ENCODE results near the gene GALNT1. TPM values are rescaled to one million over a fixed set of nuclear protein-coding genes. Genes with fewer than 3 reads are reported as not detected.

The GALNT1 gene
- total RNA-seq, 1 experiment from 2014 or later: 68.8 TPM

DNA sequence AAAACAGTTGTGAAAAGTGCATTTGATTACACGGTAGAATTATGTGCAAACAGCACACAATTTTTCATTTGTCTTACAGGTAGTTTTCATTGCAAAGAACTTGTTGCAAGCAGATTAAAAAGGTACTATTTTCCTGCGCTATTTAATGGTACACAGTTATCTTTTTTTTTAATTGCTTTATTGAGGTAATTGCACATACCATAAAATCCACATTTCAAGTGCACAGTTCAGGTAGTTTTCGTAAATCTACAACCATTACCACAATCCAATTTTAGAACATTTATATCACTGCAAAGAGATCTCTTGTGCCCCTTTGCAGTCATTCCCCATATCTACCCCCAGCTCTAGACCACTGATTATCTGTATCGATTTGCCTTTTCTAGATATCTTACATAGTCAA is 2.6 kb upstream of the GALNT1 start:
- no peak for DNase-seq (ENCODE audit: low read depth, low spot score)
- in situ Hi-C loops (cut with HindIII; ENCODE audit: low pct_unique_long_range_greater_than_20kb, low sequenced_read_pairs): no loop called here

DNA sequence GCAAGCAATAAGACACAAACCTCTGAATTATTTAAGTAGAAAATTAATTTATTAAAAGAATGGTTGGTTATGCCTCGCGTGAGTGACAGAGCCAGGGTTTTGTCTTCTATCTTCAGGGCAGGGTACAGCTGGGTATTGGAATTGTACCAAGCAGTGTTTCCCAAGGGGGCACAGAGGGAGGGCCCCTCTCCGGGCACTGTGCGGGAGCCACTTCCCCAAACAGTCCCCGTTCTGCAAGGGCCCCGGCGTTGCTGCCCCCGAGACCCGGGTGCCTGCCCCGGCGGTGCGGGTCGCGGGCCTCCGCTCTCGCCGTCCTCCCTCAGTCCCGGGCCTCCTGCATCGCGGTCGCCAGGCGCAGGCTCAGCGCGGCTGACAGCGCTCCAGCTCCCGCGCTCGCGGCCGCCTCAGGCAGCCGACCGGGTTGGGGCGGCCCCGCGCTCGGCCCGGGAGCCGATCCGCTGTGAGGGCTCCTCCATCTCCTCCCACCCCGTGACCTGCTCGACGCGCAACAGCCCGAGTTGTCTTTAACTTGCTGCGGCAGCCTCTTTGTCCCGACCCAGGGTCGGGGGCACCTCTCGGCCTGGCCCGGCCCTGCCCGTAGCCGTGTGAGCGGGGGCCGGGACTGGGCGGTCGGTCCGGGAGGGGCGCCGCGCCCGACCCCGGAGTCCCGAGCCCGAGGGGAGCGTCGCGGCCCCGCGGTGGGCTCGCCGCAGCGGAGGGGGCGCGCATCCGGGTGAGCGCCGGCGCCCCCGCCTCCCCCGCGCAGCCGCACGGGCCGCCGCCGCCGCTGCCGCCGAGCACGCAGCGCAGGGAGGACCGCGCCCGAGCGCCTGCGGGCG is 620 bp upstream of the GALNT1 start:
- DNase-seq (ENCODE audit: low read depth, low spot score): peak; percentile 54
- in situ Hi-C loops (cut with HindIII; ENCODE audit: low pct_unique_long_range_greater_than_20kb, low sequenced_read_pairs): no loop called here

DNA sequence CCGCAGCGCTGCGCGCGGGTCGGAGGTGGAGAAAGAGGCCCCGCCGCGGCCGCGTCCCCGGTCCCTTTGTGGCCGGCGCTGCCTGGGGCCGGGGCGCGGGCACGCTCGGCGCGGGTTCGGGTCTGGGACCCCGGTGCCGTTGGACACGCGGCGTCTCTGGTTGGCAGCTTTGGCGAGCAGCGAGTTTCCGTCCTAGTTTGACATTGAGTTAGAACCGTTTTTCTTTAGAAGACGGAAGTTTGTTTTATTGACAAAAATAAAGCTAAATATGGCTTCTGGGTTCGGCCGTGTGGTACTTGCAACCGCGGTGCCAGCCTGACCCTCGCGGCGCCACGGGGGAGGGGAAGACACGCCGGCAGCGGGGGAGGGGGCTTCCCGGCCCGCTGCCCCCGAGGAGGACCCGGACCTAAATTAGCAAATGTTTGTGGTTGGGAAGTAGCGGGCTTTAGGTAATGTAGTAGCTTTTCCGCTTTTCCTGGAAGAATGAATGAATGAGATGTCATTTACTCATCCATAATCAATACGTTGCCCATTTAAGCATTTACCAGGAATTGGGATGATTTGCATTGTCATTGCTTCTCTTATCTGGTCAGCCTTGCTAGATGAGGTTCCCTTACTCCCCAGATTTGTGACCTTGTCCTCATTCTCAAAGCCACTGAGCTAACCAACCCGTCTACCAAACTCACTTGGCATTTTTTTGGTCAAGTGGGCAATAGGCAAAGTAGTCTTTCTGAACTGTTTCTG is 530 bp downstream of the GALNT1 start:
- in situ Hi-C loops (cut with HindIII; ENCODE audit: low pct_unique_long_range_greater_than_20kb, low sequenced_read_pairs): no loop called here
- DNase-seq (ENCODE audit: low read depth, low spot score): no peak

DNA sequence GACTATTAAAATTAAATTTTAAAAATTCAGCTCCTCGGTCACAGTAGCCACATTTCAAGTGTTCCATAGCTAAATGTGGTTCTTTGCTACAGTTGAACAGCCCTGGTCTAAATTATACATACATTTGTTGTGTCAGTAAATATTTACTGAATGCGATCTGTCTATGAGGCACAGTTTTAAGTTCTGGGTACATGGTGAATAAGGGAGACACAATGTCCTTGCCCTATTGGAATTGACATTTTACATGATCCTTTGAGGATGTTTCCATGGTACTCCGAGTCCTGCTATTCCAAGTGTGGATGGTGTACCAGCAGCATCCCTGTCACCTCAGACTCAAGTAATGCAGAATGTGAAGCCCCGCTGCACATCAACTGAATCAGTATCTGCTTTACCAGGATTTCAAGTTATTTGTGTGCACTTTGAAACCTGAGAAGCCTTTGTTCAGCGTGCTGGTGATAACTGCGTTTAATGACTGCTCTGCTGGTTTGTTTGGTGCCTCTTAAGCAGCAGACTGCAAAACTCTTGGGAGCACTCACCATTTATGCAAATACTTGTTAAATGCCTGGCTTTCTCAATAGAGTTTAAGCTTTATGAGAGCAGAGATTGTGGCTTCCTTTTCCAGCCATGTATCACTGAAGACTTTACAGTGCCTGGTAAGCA is 1.5 kb downstream of the GALNT1 start:
- DNase-seq (ENCODE audit: low read depth, low spot score): no peak
- in situ Hi-C loops (cut with HindIII; ENCODE audit: low pct_unique_long_range_greater_than_20kb, low sequenced_read_pairs): no loop called here

DNA sequence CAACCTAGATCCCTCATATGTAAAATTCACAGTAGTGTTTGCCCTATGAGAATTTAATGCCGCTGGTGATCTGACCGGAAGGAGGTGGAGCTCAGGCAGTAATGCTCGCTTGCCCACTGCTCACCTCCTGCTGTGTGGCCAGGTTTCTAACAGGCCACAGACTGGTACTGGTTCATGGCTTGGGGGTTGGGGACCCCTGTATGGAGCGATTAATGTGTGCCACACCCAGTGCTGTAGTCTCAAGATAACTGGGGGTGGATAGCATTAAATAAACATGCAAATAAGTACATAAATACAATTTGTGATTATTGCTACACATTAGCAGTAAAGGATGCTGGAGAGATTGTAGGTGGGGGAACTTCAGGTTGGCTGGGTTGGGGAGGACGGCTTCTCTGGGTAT is 3.2 kb downstream of the GALNT1 start:
- no peak for DNase-seq (ENCODE audit: low read depth, low spot score)
- in situ Hi-C loops (cut with HindIII; ENCODE audit: low pct_unique_long_range_greater_than_20kb, low sequenced_read_pairs): no loop called here

DNA sequence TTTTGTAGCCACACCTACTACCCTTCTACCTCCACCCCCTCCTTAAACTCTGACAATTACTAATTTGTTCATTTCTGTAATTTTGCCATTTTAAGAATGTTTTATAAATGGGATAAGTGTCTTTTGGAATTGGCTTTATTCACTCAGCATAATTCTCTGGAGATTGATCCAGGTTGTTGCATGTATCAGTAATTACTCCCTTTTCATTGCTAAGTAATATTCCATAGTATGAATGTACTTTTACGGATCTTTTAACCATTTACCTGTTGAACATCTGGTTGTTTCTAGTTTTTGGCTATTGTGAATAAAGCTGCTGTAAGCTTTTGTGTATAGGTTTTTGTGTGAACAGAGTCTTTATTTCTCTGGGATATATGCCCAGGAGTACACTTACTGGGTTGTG is 4.1 kb downstream of the GALNT1 start:
- DNase-seq (ENCODE audit: low read depth, low spot score): no peak
- in situ Hi-C loops (cut with HindIII; ENCODE audit: low pct_unique_long_range_greater_than_20kb, low sequenced_read_pairs): no loop called here

DNA sequence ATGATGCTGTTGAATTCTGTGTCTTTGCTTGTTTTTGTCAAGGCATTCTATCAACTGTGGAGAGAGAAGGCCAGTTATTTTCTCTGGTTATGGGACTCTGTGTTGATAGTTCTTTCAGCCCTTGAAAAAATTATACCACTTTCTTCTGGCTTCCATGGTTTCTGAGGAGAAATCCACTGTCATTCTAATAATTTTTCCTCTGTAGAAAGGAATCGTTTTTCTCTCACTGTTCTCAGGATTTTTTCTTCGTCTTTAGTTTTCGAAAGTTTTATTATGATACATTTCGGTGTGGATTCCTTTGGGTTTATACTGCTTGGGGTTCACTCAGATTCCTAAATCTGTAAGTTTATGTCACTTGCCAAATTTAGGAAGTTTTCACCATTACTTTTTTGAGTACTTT is 6.6 kb downstream of the GALNT1 start:
- in situ Hi-C loops (cut with HindIII; ENCODE audit: low pct_unique_long_range_greater_than_20kb, low sequenced_read_pairs): no loop called here
- DNase-seq (ENCODE audit: low read depth, low spot score): no peak

DNA sequence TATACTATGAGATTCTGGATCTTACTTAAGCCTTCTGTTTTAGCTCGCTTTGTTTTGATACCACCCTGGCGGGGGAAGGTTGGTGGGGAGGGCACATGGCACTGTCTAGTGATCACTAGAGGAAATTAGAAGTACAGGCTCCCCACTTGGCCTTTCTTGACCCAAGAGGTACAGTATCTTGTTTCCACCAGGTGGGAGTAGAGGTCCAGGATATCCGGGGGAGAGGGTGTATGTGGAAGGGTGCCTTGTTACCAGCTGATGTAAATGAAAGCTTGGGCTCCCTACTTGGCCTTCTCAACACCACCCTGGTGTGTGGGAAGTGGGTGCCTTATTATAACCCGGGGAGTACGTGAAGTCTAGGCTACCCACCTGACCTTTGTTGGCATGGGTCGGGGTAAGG is 7.5 kb downstream of the GALNT1 start:
- in situ Hi-C loops (cut with HindIII; ENCODE audit: low pct_unique_long_range_greater_than_20kb, low sequenced_read_pairs): no loop called here
- DNase-seq (ENCODE audit: low read depth, low spot score): no peak

DNA sequence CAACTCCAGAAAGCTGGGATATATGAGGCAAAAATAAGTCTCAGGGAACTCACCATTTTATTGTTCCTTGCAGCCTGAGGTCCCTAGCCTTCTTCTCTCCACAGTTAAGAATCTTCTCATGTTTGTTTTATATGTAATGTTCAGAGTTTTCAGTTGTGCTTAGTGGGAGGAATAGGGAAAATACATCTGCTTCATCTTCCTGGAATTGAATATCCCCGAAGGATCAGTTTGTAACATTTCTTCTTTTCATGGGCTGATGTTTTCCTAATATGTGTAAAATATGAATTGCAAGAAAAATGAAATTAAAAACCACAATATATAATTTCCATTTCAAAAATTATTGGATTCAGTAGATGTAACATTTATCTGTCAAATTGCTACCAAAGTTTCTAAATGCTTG is 8.0 kb downstream of the GALNT1 start:
- DNase-seq (ENCODE audit: low read depth, low spot score): no peak
- in situ Hi-C loops (cut with HindIII; ENCODE audit: low pct_unique_long_range_greater_than_20kb, low sequenced_read_pairs): no loop called here

DNA sequence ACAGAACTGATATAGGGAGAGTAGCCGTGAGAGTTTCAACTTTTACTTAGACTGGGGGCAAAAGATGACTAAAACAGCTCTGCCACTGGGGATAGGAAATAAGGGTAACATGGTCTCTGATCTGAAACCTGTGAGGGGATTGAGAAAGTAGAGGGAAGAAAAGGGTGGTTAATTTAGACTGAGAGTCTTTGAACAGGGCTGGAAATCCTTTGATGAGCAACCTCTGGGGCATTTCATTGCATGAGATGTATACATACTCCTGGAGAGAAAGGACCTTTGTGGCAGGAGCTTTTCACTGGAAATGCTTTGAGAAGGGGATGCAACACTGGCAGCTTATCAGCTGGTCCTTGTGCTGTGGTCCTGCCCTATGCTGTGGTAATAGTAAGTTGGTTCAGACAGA is 9.4 kb downstream of the GALNT1 start:
- DNase-seq (ENCODE audit: low read depth, low spot score): peak; percentile 36
- in situ Hi-C loops (cut with HindIII; ENCODE audit: low pct_unique_long_range_greater_than_20kb, low sequenced_read_pairs): no loop called here

DNA sequence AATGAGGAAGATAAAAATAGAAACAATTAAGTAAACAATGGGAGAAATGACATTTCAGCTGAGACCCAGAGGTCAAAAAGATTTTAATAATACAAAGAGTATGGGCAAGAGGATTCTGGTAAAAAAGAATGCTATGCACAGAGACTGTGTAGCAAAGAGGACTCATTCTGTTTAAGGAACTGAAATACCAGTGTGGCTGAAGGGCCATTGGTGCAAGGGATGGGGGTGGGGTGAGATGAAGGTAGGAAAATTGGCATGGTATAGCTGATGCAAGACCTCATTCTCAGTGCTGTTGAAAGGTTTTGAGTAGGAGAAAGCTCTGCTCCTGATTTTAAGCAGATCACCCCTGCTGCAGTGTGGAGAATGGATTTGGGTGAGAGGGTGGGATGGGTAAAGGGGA is 10.8 kb downstream of the GALNT1 start:
- in situ Hi-C loops (cut with HindIII; ENCODE audit: low pct_unique_long_range_greater_than_20kb, low sequenced_read_pairs): no loop called here
- no peak for DNase-seq (ENCODE audit: low read depth, low spot score)

DNA sequence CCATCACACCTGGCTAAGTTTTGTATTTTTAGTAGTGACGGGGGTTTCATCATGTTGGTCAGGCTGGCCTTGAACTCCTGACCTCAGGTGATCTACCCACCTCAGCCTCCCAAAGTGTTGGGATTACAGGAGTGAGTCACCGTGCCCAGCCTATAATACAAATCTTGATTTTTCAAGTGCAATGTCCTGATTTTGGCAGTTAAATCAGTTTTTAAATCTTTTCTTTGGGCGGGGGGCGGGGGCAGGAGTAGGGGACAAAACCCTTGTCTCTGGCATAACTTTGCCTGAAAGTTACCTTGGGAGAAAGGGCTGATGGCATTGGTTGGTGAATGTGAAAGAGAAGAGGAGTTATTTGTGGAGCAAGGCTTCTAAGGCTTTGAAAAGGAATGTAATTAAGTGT is 12.3 kb downstream of the GALNT1 start:
- in situ Hi-C loops (cut with HindIII; ENCODE audit: low pct_unique_long_range_greater_than_20kb, low sequenced_read_pairs): no loop called here
- DNase-seq (ENCODE audit: low read depth, low spot score): no peak

DNA sequence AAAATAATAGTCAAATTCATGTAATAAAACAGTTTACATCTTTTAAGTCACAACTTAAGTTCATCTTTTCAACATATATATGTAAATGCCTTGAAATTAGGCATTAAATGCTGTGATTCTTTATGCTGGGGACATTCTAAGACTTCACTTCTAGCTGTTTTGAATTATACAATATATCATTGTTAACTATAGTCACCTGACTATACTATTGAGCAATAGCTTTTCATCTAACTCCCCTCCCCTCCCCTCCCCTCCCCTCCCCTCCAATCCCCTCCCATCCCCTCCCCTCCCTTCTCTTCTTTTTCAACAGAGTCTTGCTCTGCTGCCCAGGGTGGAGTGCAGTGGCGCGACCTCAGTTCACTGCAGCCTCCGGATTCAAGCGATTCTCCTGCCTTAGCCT is 16.2 kb downstream of the GALNT1 start:
- in situ Hi-C loops (cut with HindIII; ENCODE audit: low pct_unique_long_range_greater_than_20kb, low sequenced_read_pairs): no loop called here
- no peak for DNase-seq (ENCODE audit: low read depth, low spot score)

DNA sequence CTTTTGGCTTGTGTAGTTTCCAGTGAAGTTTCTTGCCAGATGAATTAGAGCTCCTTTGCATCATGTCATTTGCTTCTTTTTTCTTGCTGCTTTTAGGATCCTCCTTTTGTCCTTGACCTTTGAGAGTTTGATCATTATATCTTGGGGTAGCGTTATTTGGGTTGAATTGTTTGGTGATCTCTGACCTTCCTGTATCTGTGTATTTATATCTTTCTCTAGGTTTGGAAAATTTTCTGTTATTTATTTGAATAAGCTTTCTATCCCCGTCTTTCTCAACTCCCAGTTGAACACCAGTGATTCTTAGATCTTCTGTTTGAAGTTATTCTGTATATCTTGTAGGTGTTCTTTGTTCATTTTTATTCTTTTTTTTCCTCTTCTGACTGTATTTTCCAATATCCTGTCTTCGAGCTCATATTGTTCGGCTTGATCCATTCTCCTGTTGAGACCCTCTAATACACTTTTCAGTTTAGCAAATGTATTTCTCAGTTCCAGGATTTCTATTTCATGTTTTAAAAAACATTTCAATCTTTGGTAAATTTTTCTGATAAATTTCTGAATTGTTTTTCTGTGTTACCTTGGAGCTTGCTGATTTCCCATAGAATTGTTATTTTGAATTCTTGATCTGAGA is 20.8 kb downstream of the GALNT1 start:
- DNase-seq (ENCODE audit: low read depth, low spot score): no peak
- in situ Hi-C loops (cut with HindIII; ENCODE audit: low pct_unique_long_range_greater_than_20kb, low sequenced_read_pairs): no loop called here

DNA sequence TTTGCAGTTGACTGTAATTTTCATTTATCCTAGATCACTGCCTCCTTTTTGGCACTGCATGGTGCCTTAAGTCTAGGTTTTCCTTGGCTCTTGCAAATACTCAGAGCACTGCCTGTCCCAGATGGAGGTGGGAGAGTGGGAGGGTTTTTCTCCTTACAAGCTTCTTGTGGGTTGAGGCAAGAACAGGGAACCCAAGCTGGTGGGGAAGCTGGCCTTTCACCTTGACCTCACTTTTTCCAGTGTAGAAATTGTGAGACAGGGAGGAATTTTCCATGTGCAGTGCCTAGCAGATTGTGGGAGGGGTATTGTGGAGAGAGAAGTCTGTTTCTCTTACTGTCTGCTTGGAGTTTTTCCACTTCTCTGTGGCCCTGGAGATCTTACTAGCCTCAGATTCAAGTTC is 21.5 kb downstream of the GALNT1 start:
- in situ Hi-C loops (cut with HindIII; ENCODE audit: low pct_unique_long_range_greater_than_20kb, low sequenced_read_pairs): no loop called here
- no peak for DNase-seq (ENCODE audit: low read depth, low spot score)

DNA sequence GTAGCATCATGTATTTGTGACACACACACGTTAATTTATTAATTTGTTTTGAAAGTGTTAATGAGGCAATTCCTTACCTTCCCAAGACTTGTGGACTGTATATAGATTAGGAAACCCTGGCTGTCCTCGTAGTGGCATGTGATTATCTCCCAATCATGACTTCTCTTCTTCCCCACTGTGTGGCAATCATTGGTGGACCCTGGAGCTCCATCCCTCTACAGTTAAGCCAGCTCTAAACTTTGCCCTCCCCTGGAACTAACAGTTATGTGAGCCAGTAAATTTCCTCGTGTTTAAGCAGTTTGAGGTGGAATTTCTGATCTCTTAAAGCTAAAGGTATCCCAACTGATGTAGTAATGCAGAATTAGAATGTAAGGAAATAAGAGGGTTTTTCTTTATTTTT is 22.0 kb downstream of the GALNT1 start:
- no peak for DNase-seq (ENCODE audit: low read depth, low spot score)
- in situ Hi-C loops (cut with HindIII; ENCODE audit: low pct_unique_long_range_greater_than_20kb, low sequenced_read_pairs): no loop called here

DNA sequence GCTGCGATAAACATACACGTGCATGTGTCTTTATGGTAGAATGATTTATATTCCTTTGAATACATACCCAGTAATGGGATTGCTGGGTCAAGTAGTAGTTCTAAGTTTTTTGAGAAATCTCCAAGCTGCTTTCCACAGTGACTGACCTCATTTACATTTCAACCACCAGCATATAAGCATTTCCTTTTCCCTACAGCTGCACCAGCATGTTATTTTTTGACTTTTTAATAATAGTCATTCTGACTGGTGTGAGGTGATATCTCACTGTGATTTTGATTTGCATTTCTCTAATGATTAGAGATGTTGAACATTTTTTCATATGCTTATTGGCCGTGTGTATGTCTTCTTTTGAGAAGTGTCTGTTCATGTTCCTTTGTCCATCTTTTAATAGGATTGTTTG is 22.8 kb downstream of the GALNT1 start:
- in situ Hi-C loops (cut with HindIII; ENCODE audit: low pct_unique_long_range_greater_than_20kb, low sequenced_read_pairs): no loop called here

DNA sequence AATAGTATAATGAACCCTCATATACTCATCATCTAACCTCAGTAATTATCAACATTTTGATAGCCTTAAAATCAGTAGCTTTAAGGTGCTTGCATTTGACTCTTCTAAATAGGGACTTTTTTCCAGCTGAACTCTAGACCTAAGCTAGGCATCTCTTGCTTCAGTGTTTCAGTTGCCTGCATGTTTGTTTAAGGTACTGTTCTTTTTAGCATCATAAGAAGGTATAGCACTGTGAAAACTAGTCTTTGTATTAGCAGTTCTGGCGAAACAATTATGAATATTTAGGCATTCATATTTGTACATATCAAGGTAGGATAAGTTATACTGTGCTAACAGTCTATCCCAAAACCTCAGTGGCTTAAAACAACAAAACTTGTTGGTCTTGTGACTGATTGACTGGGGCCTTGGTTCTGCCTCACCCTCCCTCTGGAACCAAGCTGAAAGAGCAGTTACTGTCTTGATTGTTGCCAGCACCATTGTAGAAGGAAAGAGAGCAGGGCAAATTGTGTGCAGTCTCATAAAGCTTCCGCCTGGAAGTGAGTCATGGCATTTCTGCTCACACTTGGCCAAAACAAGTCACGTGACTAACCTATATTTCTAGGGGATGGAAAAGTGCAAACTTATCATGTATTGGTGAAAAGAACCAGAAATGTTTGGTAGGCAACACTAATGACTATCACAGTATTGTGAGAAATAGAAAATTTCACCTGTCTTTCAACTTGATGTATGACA is 24.3 kb downstream of the GALNT1 start:
- in situ Hi-C loops (cut with HindIII; ENCODE audit: low pct_unique_long_range_greater_than_20kb, low sequenced_read_pairs): no loop called here
- no peak for DNase-seq (ENCODE audit: low read depth, low spot score)

More for the DNA sequence above, 22.8 kb downstream of the GALNT1 start:
- no peak for DNase-seq (ENCODE audit: low read depth, low spot score)
